T-helper 17 cell (primary cell): ENCODE data around the gene IGSF21. TPM values are rescaled to one million over a fixed set of nuclear protein-coding genes. Genes with fewer than 3 reads are reported as not detected.

ENCODE experiments used
- ATAC-seq: fragments of 150-1000 bp; cut with Tn5 transposase; 2 replicates; pipeline ENCODE4 v1.10.0; 2021; ENCODE audit warnings: mild to moderate bottlenecking, moderate library complexity
- DNase-seq, 3 donors: peaks; one replicate each; pipeline versions ENCODE4 v3.0.0 to v3.0.0-alpha.2; 2020 to 2021
- H3K9me3 ChIP-seq: one replicate; pipeline ENCODE4 v1.7.0; 2013; ENCODE audit warnings: low read length, mild to moderate bottlenecking; ENCODE audit not compliant: control insufficient read depth, poor library complexity, severe bottlenecking
- H3K27ac Mint-ChIP-seq: one replicate; pipeline ENCODE4 v1.8.0; 2022; ENCODE audit warnings: mild to moderate bottlenecking, moderate library complexity, mixed read lengths
- H3K27me3 Mint-ChIP-seq: one replicate; pipeline ENCODE4 v1.8.0; 2022; ENCODE audit warnings: mixed read lengths
- H3K36me3 Mint-ChIP-seq: one replicate; pipeline ENCODE4 v1.8.0; 2022; ENCODE audit warnings: low read depth, mixed read lengths
- H3K4me1 Mint-ChIP-seq: one replicate; pipeline ENCODE4 v1.8.0; 2022; ENCODE audit warnings: mild to moderate bottlenecking, mixed read lengths
- H3K4me3 Mint-ChIP-seq: one replicate; pipeline ENCODE4 v1.8.0; 2022; ENCODE audit warnings: mild to moderate bottlenecking, moderate library complexity, mixed read lengths
- total RNA-seq, 4 donors: library from RNA in 2 of 4; stranded (reverse) in 2 of 4; gene quantifications; one replicate each; pipeline ENCODE4 v1.2.3 and lab custom pipeline; 2022 to 2026

IGSF21 gene
- total RNA-seq, 2 donors from 2014 or later: not detected

GRCh38 chr1:18329469-18330253 is 222.1 kb downstream of the IGSF21 start:
- H3K27ac Mint-ChIP-seq: no peak overlapping the region
- no peak overlapping the region for H3K4me3 Mint-ChIP-seq
- H3K9me3 ChIP-seq: no peaks in the 10 kb centered on the region
- DNase-seq (no peak), ATAC-seq (no peak)
- no peaks in the 10 kb centered on the region for H3K4me1 Mint-ChIP-seq
- peaks cover 30% of the 10 kb centered on the region for H3K27me3 Mint-ChIP-seq
- H3K36me3 Mint-ChIP-seq: no peaks in the 10 kb centered on the region

DNA sequence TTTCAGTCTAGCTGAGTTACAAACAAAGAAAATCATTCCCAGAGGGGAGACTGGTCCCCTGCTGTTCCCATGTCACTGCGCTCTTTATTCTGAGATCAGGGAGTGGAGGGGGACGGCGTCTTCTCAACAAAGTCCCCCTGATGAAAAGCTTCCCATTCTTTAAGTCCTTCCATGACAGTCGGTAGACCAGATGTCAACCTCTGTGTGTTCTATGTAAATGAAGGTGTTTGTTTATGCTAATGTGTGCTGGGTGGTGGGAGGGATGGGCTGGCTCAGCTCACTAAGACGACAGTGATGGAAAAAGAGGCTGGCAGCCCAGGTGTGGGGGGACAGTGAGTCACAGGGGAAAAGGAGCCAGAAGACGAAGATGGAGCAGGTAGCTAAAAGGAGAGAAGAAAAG is 225.0 kb downstream of the IGSF21 start:
- no peaks in the 10 kb centered on the region for H3K9me3 ChIP-seq
- H3K27me3 Mint-ChIP-seq: peaks cover 28% of the 10 kb centered on the region
- H3K27ac Mint-ChIP-seq: no peak overlapping the region
- H3K36me3 Mint-ChIP-seq: no peaks in the 10 kb centered on the region
- no peak overlapping the region for H3K4me3 Mint-ChIP-seq
- H3K4me1 Mint-ChIP-seq: no peaks in the 10 kb centered on the region
- DNase-seq (no peak), ATAC-seq (no peak)

GRCh38 chr1:18333220-18333619 is 225.6 kb downstream of the IGSF21 start:
- Mint-ChIP-seq H3K27ac (no peak overlapping the region), H3K4me1 (no peaks in the 10 kb centered on the region), H3K4me3 (no peak overlapping the region), H3K36me3 (no peaks in the 10 kb centered on the region), H3K27me3 (peaks cover 28% of the 10 kb centered on the region)
- no peak for DNase-seq
- ATAC-seq: no peak
- H3K9me3 ChIP-seq: no peaks in the 10 kb centered on the region

- no peak for DNase-seq
- no peaks in the 10 kb centered on the region for H3K36me3 Mint-ChIP-seq
- no peaks in the 10 kb centered on the region for H3K9me3 ChIP-seq
- no peak overlapping the region for H3K4me3 Mint-ChIP-seq
- peaks cover 2% of the 10 kb centered on the region for H3K4me1 Mint-ChIP-seq
- no peak for ATAC-seq
- no peak overlapping the region for H3K27ac Mint-ChIP-seq
- peaks cover 22% of the 10 kb centered on the region for H3K27me3 Mint-ChIP-seq
Measured at GRCh38 chr1:18336801-18337200, 229.2 kb downstream of the IGSF21 start.

DNA sequence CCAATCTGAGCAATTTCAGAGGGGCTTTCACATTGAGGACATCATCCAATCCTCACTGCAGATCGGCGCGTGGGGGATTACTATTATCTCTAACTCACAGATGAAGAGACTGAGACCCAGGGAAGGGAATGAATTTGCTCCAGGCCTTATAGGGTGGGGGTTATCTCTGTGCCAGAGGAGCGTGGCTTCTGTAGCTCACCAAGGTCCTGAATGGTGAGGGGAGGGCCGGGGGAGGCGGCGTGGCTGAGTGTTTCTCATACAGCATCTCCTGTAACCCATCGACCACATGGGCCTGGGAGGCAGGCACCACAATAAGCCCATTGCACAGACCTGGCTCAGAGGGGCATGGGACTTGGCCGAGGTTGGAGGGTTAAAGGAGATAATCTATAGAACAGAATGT is 230.2 kb downstream of the IGSF21 start:
- no peak for DNase-seq
- H3K9me3 ChIP-seq: no peaks in the 10 kb centered on the region
- Mint-ChIP-seq H3K27me3 (peaks cover 13% of the 10 kb centered on the region), H3K4me1 (peaks cover 2% of the 10 kb centered on the region), H3K27ac (no peak overlapping the region), H3K36me3 (no peaks in the 10 kb centered on the region), H3K4me3 (no peak overlapping the region)
- no peak for ATAC-seq

- Mint-ChIP-seq H3K4me1 (peaks cover 2% of the 10 kb centered on the region), H3K36me3 (no peaks in the 10 kb centered on the region), H3K27me3 (peaks cover 20% of the 10 kb centered on the region), H3K27ac (no peak overlapping the region), H3K4me3 (no peak overlapping the region)
- no peaks in the 10 kb centered on the region for H3K9me3 ChIP-seq
- ATAC-seq (no peak), DNase-seq (no peak)
Measured at GRCh38 chr1:18339161-18339560, 231.6 kb downstream of the IGSF21 start.

- Mint-ChIP-seq H3K4me1 (peaks cover 2% of the 10 kb centered on the region), H3K36me3 (no peaks in the 10 kb centered on the region), H3K4me3 (no peak overlapping the region), H3K27me3 (peaks cover 21% of the 10 kb centered on the region), H3K27ac (no peak overlapping the region)
- ATAC-seq (no peak), DNase-seq (no peak)
- no peaks in the 10 kb centered on the region for H3K9me3 ChIP-seq
Measured at GRCh38 chr1:18340158-18340764, 232.7 kb downstream of the IGSF21 start.

DNA sequence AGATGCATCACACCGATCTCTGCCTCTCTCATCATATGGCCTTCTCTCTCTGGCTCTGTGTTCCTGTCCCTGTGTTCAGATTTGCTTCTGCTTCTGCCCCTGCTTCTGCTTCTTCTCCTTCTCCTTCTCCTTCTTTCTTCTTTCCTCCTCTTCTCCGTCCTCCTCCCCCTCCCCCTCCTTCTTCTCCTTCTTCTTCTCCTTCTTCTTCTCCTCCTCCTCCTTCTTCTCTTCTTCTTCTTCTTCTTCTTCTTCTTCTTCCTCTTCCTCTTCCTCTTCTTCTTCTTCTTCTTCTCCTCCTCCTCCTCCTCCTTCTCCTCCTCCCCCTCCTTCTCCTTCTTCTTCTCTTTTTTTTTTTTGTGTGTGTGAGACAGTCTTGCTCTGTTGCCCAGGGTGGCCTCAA is 233.2 kb downstream of the IGSF21 start:
- no peak for DNase-seq
- Mint-ChIP-seq H3K4me1 (peaks cover 2% of the 10 kb centered on the region), H3K4me3 (no peak overlapping the region), H3K27me3 (peaks cover 17% of the 10 kb centered on the region), H3K36me3 (no peaks in the 10 kb centered on the region), H3K27ac (no peak overlapping the region)
- no peak for ATAC-seq
- H3K9me3 ChIP-seq: no peaks in the 10 kb centered on the region

- H3K9me3 ChIP-seq: no peaks in the 10 kb centered on the region
- no peaks in the 10 kb centered on the region for H3K36me3 Mint-ChIP-seq
- ATAC-seq (no peak), DNase-seq (no peak)
- H3K4me3 Mint-ChIP-seq: no peak overlapping the region
- peaks cover 19% of the 10 kb centered on the region for H3K27me3 Mint-ChIP-seq
- H3K4me1 Mint-ChIP-seq: peaks cover 2% of the 10 kb centered on the region
- no peak overlapping the region for H3K27ac Mint-ChIP-seq
Measured at GRCh38 chr1:18341291-18342069, 233.9 kb downstream of the IGSF21 start.

GRCh38 chr1:18342744-18343143 is 235.1 kb downstream of the IGSF21 start:
- DNase-seq (no peak), ATAC-seq (no peak)
- Mint-ChIP-seq H3K36me3 (no peaks in the 10 kb centered on the region), H3K27me3 (peaks cover 28% of the 10 kb centered on the region), H3K4me3 (no peak overlapping the region), H3K27ac (no peak overlapping the region), H3K4me1 (peaks cover 2% of the 10 kb centered on the region)
- H3K9me3 ChIP-seq: no peaks in the 10 kb centered on the region

DNA sequence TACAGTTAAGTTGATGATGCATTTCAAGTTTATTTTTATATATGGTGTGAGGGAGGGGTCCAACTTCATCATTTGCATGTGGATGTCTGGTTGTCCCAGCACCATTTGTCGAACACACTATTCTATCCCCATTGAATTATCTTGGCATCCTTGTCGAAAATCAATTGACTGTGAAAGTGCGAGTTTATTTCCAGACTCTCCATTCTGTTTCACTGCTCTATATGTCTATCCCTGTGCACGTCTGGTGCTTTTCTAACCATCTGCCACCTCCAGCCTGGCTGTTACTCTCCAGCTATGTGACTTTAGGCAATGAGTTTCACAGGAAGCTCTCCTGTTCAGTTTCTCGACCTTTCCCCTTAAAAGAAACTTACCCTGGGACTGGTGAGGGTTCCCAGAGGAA is 236.0 kb downstream of the IGSF21 start:
- Mint-ChIP-seq H3K4me3 (no peak overlapping the region), H3K27ac (no peak overlapping the region), H3K27me3 (peaks cover 30% of the 10 kb centered on the region), H3K4me1 (peaks cover 2% of the 10 kb centered on the region), H3K36me3 (no peaks in the 10 kb centered on the region)
- ATAC-seq (no peak), DNase-seq (no peak)
- no peaks in the 10 kb centered on the region for H3K9me3 ChIP-seq

DNA sequence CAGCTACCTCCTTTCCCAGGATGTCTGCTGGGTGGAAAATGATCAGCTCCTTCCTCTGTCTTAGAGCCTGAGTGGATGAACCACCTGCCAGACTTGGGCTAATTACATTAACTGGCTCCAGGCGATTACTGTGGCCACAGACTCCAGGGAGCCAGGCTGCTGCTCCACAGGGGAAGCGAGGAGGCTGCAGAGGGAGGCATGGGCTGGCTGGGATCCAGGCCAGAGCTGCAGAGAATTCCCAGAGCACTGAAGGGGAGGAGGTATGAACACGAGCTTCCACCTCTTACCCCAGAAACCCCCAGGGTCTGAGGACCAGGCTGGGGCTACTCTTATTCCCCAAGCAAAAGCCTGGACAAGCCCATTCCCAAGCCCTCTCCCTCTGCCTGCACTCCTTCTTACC is 237.2 kb downstream of the IGSF21 start:
- ATAC-seq: no peak
- Mint-ChIP-seq H3K36me3 (no peaks in the 10 kb centered on the region), H3K4me1 (peaks cover 2% of the 10 kb centered on the region), H3K4me3 (no peak overlapping the region), H3K27ac (no peak overlapping the region), H3K27me3 (peaks cover 42% of the 10 kb centered on the region)
- H3K9me3 ChIP-seq: no peaks in the 10 kb centered on the region
- DNase-seq: no peak

GRCh38 chr1:18347559-18347958 is 240.0 kb downstream of the IGSF21 start:
- H3K4me1 Mint-ChIP-seq: no peaks in the 10 kb centered on the region
- no peak overlapping the region for H3K4me3 Mint-ChIP-seq
- DNase-seq (no peak), ATAC-seq (no peak)
- H3K27me3 Mint-ChIP-seq: peaks cover 66% of the 10 kb centered on the region
- H3K9me3 ChIP-seq: no peaks in the 10 kb centered on the region
- no peak overlapping the region for H3K27ac Mint-ChIP-seq
- no peaks in the 10 kb centered on the region for H3K36me3 Mint-ChIP-seq
